DOHH2 (cell line): ENCODE data around the gene DUSP10.

ENCODE experiments used
- H3F3A ChIP-seq: fragments of 200-600 bp; sonication (generic), shearing (Covaris generic); 2 replicates; pipeline ENCODE4 v1.6.0; 2016; ENCODE audit warnings: antibody characterized with exemption, mild to moderate bottlenecking; ENCODE audit not compliant: control insufficient read depth, insufficient read depth
- H3K27ac ChIP-seq: fragments of 200-600 bp; sonication (generic); 2 replicates; pipeline ENCODE4 v1.5.1; 2014; ENCODE audit warnings: low read depth, mild to moderate bottlenecking, low read length, moderate library complexity
- H3K27me3 ChIP-seq: fragments of 200-600 bp; sonication (generic); 2 replicates; pipeline ENCODE4 v1.6.1; 2014; ENCODE audit warnings: mild to moderate bottlenecking, low read length, mixed read lengths; ENCODE audit not compliant: control insufficient read depth
- H3K36me3 ChIP-seq: fragments of 200-600 bp; sonication (generic); 2 replicates; pipeline ENCODE4 v1.6.1; 2014; ENCODE audit warnings: mild to moderate bottlenecking, low read length, moderate library complexity, mixed read lengths; ENCODE audit not compliant: control insufficient read depth
- H3K4me1 ChIP-seq: fragments of 200-600 bp; sonication (generic); 2 replicates; pipeline ENCODE4 v1.6.1; 2014; ENCODE audit warnings: mild to moderate bottlenecking, low read length, mixed read lengths; ENCODE audit not compliant: control insufficient read depth
- H3K4me2 ChIP-seq: fragments of 200-600 bp; sonication (generic); 2 replicates; pipeline ENCODE4 v1.6.0; 2014; ENCODE audit warnings: mild to moderate bottlenecking, low read length, moderate library complexity
- H3K4me3 ChIP-seq: fragments of 200-600 bp; sonication (generic); 2 replicates; pipeline ENCODE4 v1.5.1; 2014; ENCODE audit warnings: mild to moderate bottlenecking, low read length, mixed read lengths
- H3K79me2 ChIP-seq: fragments of 200-600 bp; sonication (generic); 2 replicates; pipeline ENCODE4 v1.6.1; 2014; ENCODE audit warnings: mild to moderate bottlenecking, low read length, mixed read lengths; ENCODE audit not compliant: control insufficient read depth
- H3K9me2 ChIP-seq: fragments of 200-600 bp; sonication (generic); replicated peaks from 2 replicates; pipeline ENCODE4 v1.6.1; 2014; ENCODE audit warnings: mild to moderate bottlenecking, low read length, mixed read lengths; ENCODE audit not compliant: control insufficient read depth
- H3K9me3 ChIP-seq: fragments of 200-600 bp; sonication (generic); 2 replicates; pipeline ENCODE4 v1.6.1; 2014; ENCODE audit warnings: antibody characterized with exemption, low read length, mixed read lengths; ENCODE audit not compliant: control insufficient read depth, insufficient read depth
- H4K20me1 ChIP-seq: fragments of 200-600 bp; sonication (generic); 2 replicates; pipeline ENCODE4 v1.6.0; 2014; ENCODE audit warnings: low read depth, mild to moderate bottlenecking, antibody characterized with exemption, low read length, moderate library complexity; ENCODE audit not compliant: control insufficient read depth, insufficient read depth
- CTCF ChIP-seq: fragments of 200-600 bp; sonication (generic); IDR thresholded peaks from one replicate; pipeline ENCODE4 v1.5.1; 2014; ENCODE audit warnings: antibody characterized with exemption, mild to moderate bottlenecking, low read depth, low read length; ENCODE audit not compliant: poor library complexity, severe bottlenecking
- EZH2phosphoT487 ChIP-seq: fragments of 200-600 bp; sonication (generic); IDR thresholded peaks from 2 replicates; pipeline ENCODE4 v1.6.1; 2017; ENCODE audit warnings: borderline replicate concordance, mild to moderate bottlenecking, antibody characterized with exemption, low read length, moderate library complexity, mixed read lengths

Gene DUSP10

GRCh38 chr1:221778535-221779142 lies 36.8 kb upstream of the DUSP10 start:
- Histone ChIP-seq H3K36me3 (no peaks in the 10 kb centered on the region), H3K79me2 (no peaks in the 10 kb centered on the region), H3K9me3 (no peaks in the 10 kb centered on the region), H4K20me1 (no peaks in the 10 kb centered on the region), H3F3A (peaks cover 16% of the 10 kb centered on the region), H3K27ac (peak overlapping the region; percentile 76), H3K9me2 (no peaks in the 10 kb centered on the region), H3K4me3 (peak overlapping the region; percentile 48), H3K4me2 (peak overlapping the region; percentile 65), H3K27me3 (no peaks in the 10 kb centered on the region), H3K4me1 (peaks cover 44% of the 10 kb centered on the region)
- TF ChIP-seq EZH2phosphoT487 (no peak), CTCF (no peak)

GRCh38 chr1:221778125-221778524 lies 36.2 kb upstream of the DUSP10 start:
- no peaks in the 10 kb centered on the region for H3K9me3 ChIP-seq
- H3K4me1 ChIP-seq, result peaks cover 39% of the 10 kb centered on the region
- no peaks in the 10 kb centered on the region for H3K27me3 ChIP-seq
- peak overlapping the region; percentile 65 for H3K4me2 ChIP-seq
- H3K36me3 ChIP-seq, result no peaks in the 10 kb centered on the region
- no peak for TF ChIP-seq EZH2phosphoT487
- TF ChIP-seq CTCF, result no peak
- H3K27ac ChIP-seq, result peak overlapping the region; percentile 76
- H3K4me3 ChIP-seq, result peak overlapping the region; percentile 48
- no peaks in the 10 kb centered on the region for H4K20me1 ChIP-seq
- H3F3A ChIP-seq, result peaks cover 16% of the 10 kb centered on the region
- no peaks in the 10 kb centered on the region for H3K9me2 ChIP-seq
- no peaks in the 10 kb centered on the region for H3K79me2 ChIP-seq

- TF ChIP-seq CTCF (no peak), EZH2phosphoT487 (no peak)
- H3K4me2 ChIP-seq, result peak overlapping the region; percentile 65
These were observed 35.7 kb upstream of the DUSP10 start for GRCh38 chr1:221777431-221778072.

More at GRCh38 chr1:221777431-221778072, 35.7 kb upstream of the DUSP10 start:
- H3K27me3 ChIP-seq, result no peaks in the 10 kb centered on the region
- peak overlapping the region; percentile 76 for H3K27ac ChIP-seq
- peak overlapping the region; percentile 48 for H3K4me3 ChIP-seq
- no peaks in the 10 kb centered on the region for H3K36me3 ChIP-seq
- peaks cover 16% of the 10 kb centered on the region for H3F3A ChIP-seq
- peaks cover 36% of the 10 kb centered on the region for H3K4me1 ChIP-seq
- no peaks in the 10 kb centered on the region for H3K9me2 ChIP-seq
- H3K79me2 ChIP-seq, result no peaks in the 10 kb centered on the region
- H4K20me1 ChIP-seq, result no peaks in the 10 kb centered on the region
- no peaks in the 10 kb centered on the region for H3K9me3 ChIP-seq
